H1 (cell line): ENCODE results near the gene TAX1BP3. TPM values are rescaled to one million over a fixed set of nuclear protein-coding genes. Genes with fewer than 3 reads are reported as not detected.

Experiments
- CTCF ChIA-PET: fragments of 300-600 bp; sonication (Branson Sonifier 250); formaldehyde crosslinking; loops from one replicate; lab custom pipeline; 2021; ENCODE audit not compliant: partially characterized antibody; lab: Charles Lee
- POLR2A ChIA-PET: fragments of 300-600 bp; sonication (Branson Sonifier 250); formaldehyde crosslinking; loops from one replicate; lab custom pipeline; 2021; ENCODE audit warnings: inconsistent platforms; ENCODE audit not compliant: partially characterized antibody; lab: Charles Lee
- DNase-seq, 2 experiments: peaks; one replicate each; pipeline versions ENCODE4 v3.0.0 to v3.0.0-alpha.2; 2010 to 2022; ENCODE audit warnings: low spot score in 2 of 2, low read depth in 1 of 2, mixed read lengths in 1 of 2
- FAIRE-seq: peaks from 2 replicates; lab custom pipeline; 2011; peaks lifted over from hg19 to GRCh38; lab: Jason Lieb, UNC
- H2AFZ ChIP-seq: 2 replicates; pipeline ENCODE4 v1.8.1; 2012; ENCODE audit warnings: low read length, inconsistent platforms
- H2AK5ac ChIP-seq: 2 replicates; pipeline ENCODE4 v1.6.1; 2013; ENCODE audit warnings: low read depth, low read length
- H2BK120ac ChIP-seq: replicated peaks from 2 replicates; pipeline ENCODE3; 2013; ENCODE audit warnings: low read depth, low read length, inconsistent platforms
- H2BK12ac ChIP-seq: 2 replicates; pipeline ENCODE4 v1.6.1; 2013; ENCODE audit warnings: low read depth, low read length
- H2BK15ac ChIP-seq: 2 replicates; pipeline ENCODE4 v1.6.1; 2013; ENCODE audit warnings: low read length
- H2BK20ac ChIP-seq: 2 replicates; pipeline ENCODE4 v1.6.1; 2013; ENCODE audit warnings: low read length
- H2BK5ac ChIP-seq: 2 replicates; pipeline ENCODE4 v1.6.1; 2013; ENCODE audit warnings: low read depth, low read length
- H3K14ac ChIP-seq: 2 replicates; pipeline ENCODE4 v1.6.1; 2013; ENCODE audit warnings: inconsistent platforms; ENCODE audit not compliant: insufficient read length
- H3K18ac ChIP-seq: 2 replicates; pipeline ENCODE4 v1.6.1; 2013; ENCODE audit warnings: low read length; ENCODE audit errors: extremely low read depth
- H3K23ac ChIP-seq: 2 replicates; pipeline ENCODE4 v1.6.1; 2013; ENCODE audit warnings: inconsistent platforms; ENCODE audit not compliant: insufficient read length
- H3K23me2 ChIP-seq: 2 replicates; pipeline ENCODE4 v1.6.1; 2013; ENCODE audit warnings: low read depth, low read length
- H3K27ac ChIP-seq: 2 replicates; pipeline ENCODE4 v1.6.1; 2011; ENCODE audit warnings: low read depth, low read length, inconsistent platforms
- H3K27me3 ChIP-seq, 4 experiments: replicated peaks in 1 of 4; 1 replicate in 1 of 4; 2 replicates in 3 of 4; pipeline versions ENCODE4 v1.6.1 to v1.8.1; 2011 to 2013; ENCODE audit warnings: low read length in 3 of 4, mild to moderate bottlenecking in 3 of 4, inconsistent platforms in 2 of 4, mixed read lengths in 2 of 4, moderate library complexity in 1 of 4; ENCODE audit not compliant: control insufficient read depth in 3 of 4, insufficient read depth in 3 of 4; ENCODE audit errors: extremely low read depth in 1 of 4
- H3K36me3 ChIP-seq, 4 experiments: 2 replicates each; pipeline versions ENCODE4 v1.6.1 to v1.8.1; 2011 to 2013; ENCODE audit warnings: mild to moderate bottlenecking in 4 of 4, low read length in 3 of 4, moderate library complexity in 2 of 4, control low read depth in 1 of 4, inconsistent platforms in 1 of 4; ENCODE audit not compliant: insufficient read depth in 4 of 4, control insufficient read depth in 2 of 4
- H3K4ac ChIP-seq: replicated peaks from 2 replicates; pipeline ENCODE3; 2013; ENCODE audit warnings: low read length, low read depth, mixed read lengths, inconsistent platforms; ENCODE audit not compliant: insufficient read length
- H3K4me1 ChIP-seq, 4 experiments: replicated peaks in 1 of 4; 1 replicate in 1 of 4; 2 replicates in 3 of 4; pipeline versions ENCODE4 v1.6.1 to v1.8.1; 2011 to 2013; ENCODE audit warnings: low read length in 3 of 4, inconsistent platforms in 2 of 4, mixed read lengths in 1 of 4; ENCODE audit not compliant: insufficient read depth in 4 of 4, control insufficient read depth in 3 of 4
- H3K4me2 ChIP-seq, 2 experiments: 2 replicates each; pipeline versions ENCODE4 v1.6.1 to v1.8.1; 2011 to 2013; ENCODE audit warnings: low read depth in 2 of 2, low read length in 2 of 2, control low read depth in 1 of 2, inconsistent platforms in 1 of 2, mild to moderate bottlenecking in 1 of 2; ENCODE audit not compliant: insufficient read depth in 1 of 2
- H3K4me3 ChIP-seq, 4 experiments: fragments of 200-600, 300-600 bp in 1 of 4; sonication (generic), shearing (Covaris generic), sonication (Bioruptor Twin) in 1 of 4; 2 replicates each; pipeline versions ENCODE4 v1.5.1 to v1.8.1; 2011 to 2016; ENCODE audit warnings: low read length in 4 of 4, low read depth in 3 of 4, control low read depth in 2 of 4, inconsistent platforms in 2 of 4, mild to moderate bottlenecking in 2 of 4, mixed read lengths in 1 of 4, moderate library complexity in 1 of 4; ENCODE audit not compliant: insufficient read depth in 2 of 4; ENCODE audit errors: extremely low read depth in 1 of 4
- H3K56ac ChIP-seq: replicated peaks from 2 replicates; pipeline ENCODE3; 2013; ENCODE audit warnings: low read depth, mild to moderate bottlenecking, mixed read lengths, low read length, inconsistent platforms; ENCODE audit not compliant: insufficient read length
- H3K79me1 ChIP-seq: 2 replicates; pipeline ENCODE4 v1.6.1; 2013; ENCODE audit warnings: low read depth, low read length, control low read depth
- H3K79me2 ChIP-seq, 2 experiments: 2 replicates each; pipeline versions ENCODE4 v1.6.1 to v1.8.1; 2012 to 2013; ENCODE audit warnings: low read length in 2 of 2, mild to moderate bottlenecking in 2 of 2, inconsistent platforms in 1 of 2; ENCODE audit not compliant: insufficient read depth in 2 of 2, control insufficient read depth in 1 of 2
- H3K9ac ChIP-seq, 4 experiments: replicated peaks in 1 of 4; 1 replicate in 1 of 4; 2 replicates in 3 of 4; pipeline versions ENCODE4 v1.6.1 to v1.8.1; 2011 to 2013; ENCODE audit warnings: low read depth in 3 of 4, low read length in 3 of 4, control low read depth in 2 of 4, mild to moderate bottlenecking in 2 of 4, moderate library complexity in 2 of 4, inconsistent platforms in 1 of 4; ENCODE audit errors: extremely low read depth in 1 of 4
- H3K9me3 ChIP-seq, 2 experiments: 2 replicates each; pipeline versions ENCODE4 v1.6.1 to v1.8.1; 2012 to 2013; ENCODE audit warnings: mild to moderate bottlenecking in 2 of 2, moderate library complexity in 2 of 2, control low read depth in 1 of 2, inconsistent platforms in 1 of 2, low read depth in 1 of 2, low read length in 1 of 2, mixed read lengths in 1 of 2; ENCODE audit not compliant: insufficient read depth in 2 of 2
- H4K20me1 ChIP-seq, 2 experiments: replicated peaks in 1 of 2; 2 replicates each; pipeline versions ENCODE3 to v1.8.1; 2011 to 2013; ENCODE audit warnings: inconsistent platforms in 2 of 2, low read length in 2 of 2, mild to moderate bottlenecking in 1 of 2; ENCODE audit not compliant: insufficient read depth in 2 of 2, control insufficient read depth in 1 of 2
- H4K5ac ChIP-seq: 2 replicates; pipeline ENCODE4 v1.6.1; 2013; ENCODE audit warnings: low read length, low read depth, mixed read lengths, inconsistent platforms; ENCODE audit not compliant: insufficient read length
- H4K8ac ChIP-seq: 2 replicates; pipeline ENCODE4 v1.8.0; 2013; ENCODE audit warnings: mild to moderate bottlenecking, moderate library complexity, low read length, inconsistent platforms; ENCODE audit not compliant: insufficient read depth; ENCODE audit errors: extremely low read depth
- H4K91ac ChIP-seq: replicated peaks from 2 replicates; pipeline ENCODE3; 2013; ENCODE audit warnings: low read length, mixed read lengths, inconsistent platforms; ENCODE audit not compliant: insufficient read length
- CBX8 ChIP-seq: fragments of 300-800, 300-1000 bp; sonication (generic); IDR thresholded peaks from 2 replicates; pipeline ENCODE4 v1.7.1; 2016; ENCODE audit warnings: low read depth, low read length, borderline replicate concordance
- FOSL1 ChIP-seq: IDR thresholded peaks from 2 replicates; pipeline ENCODE4 v1.6.1; 2011; ENCODE audit warnings: mild to moderate bottlenecking, low read depth, low read length, moderate library complexity; ENCODE audit not compliant: insufficient read depth
- HDAC2 ChIP-seq, 2 experiments: fragments of 300-600 bp in 1 of 2; sonication (generic) in 1 of 2; IDR thresholded peaks; 2 replicates each; pipeline ENCODE4 v1.6.1; 2011 to 2012; ENCODE audit warnings: low read depth in 2 of 2, low read length in 2 of 2, mild to moderate bottlenecking in 2 of 2, moderate library complexity in 2 of 2, borderline replicate concordance in 1 of 2, inconsistent platforms in 1 of 2
- KDM4A ChIP-seq: IDR thresholded peaks from one replicate; pipeline ENCODE4 v1.7.1; 2012; ENCODE audit warnings: low read depth, mild to moderate bottlenecking, moderate library complexity, low read length, inconsistent platforms; ENCODE audit not compliant: severe bottlenecking
- NRF1 ChIP-seq: IDR thresholded peaks from 2 replicates; pipeline ENCODE4 v1.6.1; 2011; ENCODE audit warnings: mild to moderate bottlenecking, low read depth, low read length, improper control_type of control experiment
- POLR2A ChIP-seq, 2 experiments: IDR thresholded peaks; 1 replicate in 1 of 2; 2 replicates in 1 of 2; pipeline ENCODE4 v1.6.1; 2011; ENCODE audit warnings: low read depth in 2 of 2, low read length in 2 of 2, mild to moderate bottlenecking in 2 of 2; ENCODE audit errors: control extremely low read depth in 1 of 2
- POLR2AphosphoS5 ChIP-seq: IDR thresholded peaks from 2 replicates; pipeline ENCODE4 v1.6.1; 2011; ENCODE audit warnings: low read depth, low read length
- POU5F1 ChIP-seq: IDR thresholded peaks from 2 replicates; pipeline ENCODE4 v1.6.1; 2011; ENCODE audit warnings: low read depth, mild to moderate bottlenecking, low read length, moderate library complexity
- RXRA ChIP-seq: IDR thresholded peaks from 2 replicates; pipeline ENCODE4 v1.6.1; 2011; ENCODE audit warnings: low read depth, mild to moderate bottlenecking, low read length, moderate library complexity; ENCODE audit not compliant: insufficient read depth
- TAF7 ChIP-seq: optimal IDR thresholded peaks from 2 replicates; pipeline ENCODE3; 2011; ENCODE audit warnings: low read depth, mild to moderate bottlenecking, inconsistent platforms, low read length, moderate library complexity, borderline replicate concordance
- WGBS, 2 experiments: shearing (Covaris generic) in 1 of 2; methylation state at CpG; one replicate each; pipeline versions ENCODE4 v1.1.6 to v1.1.7; 2013 to 2015; ENCODE audit warnings: low lambda C conversion rate in 2 of 2, mixed read lengths in 2 of 2, inconsistent platforms in 1 of 2, low coverage in 1 of 2, missing lambda C conversion rate in 1 of 2; ENCODE audit not compliant: insufficient replicate concordance in 2 of 2, insufficient coverage in 1 of 2, insufficient read length in 1 of 2; ENCODE audit errors: extremely low coverage in 1 of 2, missing lambda C conversion rate in 1 of 2; 5-methylcytosine and 5-hydroxymethylcytosine counted together
- polyA plus RNA-seq, 7 experiments: library from polyadenylated mRNA; depleted of rRNA in 3 of 7; stranded (reverse) in 5 of 7; unstranded in 2 of 7; fragments of >200 nt in 5 of 7; fragments of 200-250 nt in 2 of 7; gene quantifications; 1 replicate in 5 of 7; 2 replicates in 1 of 7; 4 replicates in 1 of 7; pipeline versions ENCODE4 v1.2.1 to v1.2.3, GENCODE V29; 2011 to 2013; ENCODE audit warnings: missing spikeins in 2 of 7, mixed read lengths in 2 of 7
- total RNA-seq: library from RNA; stranded (reverse); fragmentation: NEBNext Ultra II Directional; extraction: Animal tissue kit (Norgen Biotek cat#: 25700); gene quantifications from 2 replicates; pipeline ENCODE4 v1.2.1, GENCODE V29; 2021
- TF ChIP-seq, protein P1 (sequence below): IDR thresholded peaks from 2 replicates; pipeline ENCODE4 v1.6.1; 2011; ENCODE audit warnings: low read length, improper control_type of control experiment
- TF ChIP-seq, protein P2 (sequence below): IDR thresholded peaks from 2 replicates; pipeline ENCODE4 v1.6.1; 2012; ENCODE audit warnings: inconsistent platforms

Gene TAX1BP3
- total and polyA plus RNA-seq, 2 of the 8 experiments (the other 6 are each of a cell fraction or from before 2014, with no cell fraction given), result 65.3 to 81.8 TPM

DNA sequence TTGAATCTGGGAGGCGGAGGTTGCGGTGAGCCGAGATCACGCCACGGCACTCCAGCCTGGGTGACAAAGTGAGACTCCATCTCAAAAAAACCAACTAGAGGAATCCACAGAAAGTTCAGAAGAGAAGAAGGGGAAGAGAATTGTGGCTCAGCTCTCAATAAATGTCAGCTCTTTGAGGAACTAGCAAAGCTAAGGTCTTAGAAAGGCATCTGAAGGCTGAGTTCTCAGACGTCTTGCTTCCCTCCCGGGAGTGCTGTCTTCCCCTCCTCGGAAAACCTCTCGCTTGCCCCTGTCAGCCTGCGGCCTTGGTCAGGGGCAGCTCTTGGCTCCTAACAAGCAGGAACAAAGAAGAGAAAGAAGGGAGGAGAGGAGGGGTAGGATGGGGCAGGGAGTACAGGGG is 37.6 kb downstream of the TAX1BP3 start:
- H2BK5ac ChIP-seq, result no peak overlapping the region
- no peak overlapping the region for H3K23ac ChIP-seq
- no peak overlapping the region for H4K5ac ChIP-seq
- H3K79me2 ChIP-seq, result peaks cover 0 to 20% of the 10 kb centered on the region in 2 experiments; a peak in 2 of 4 replicates
- H3K36me3 ChIP-seq, result peaks cover 2 to 32% (median 9%) of the 10 kb centered on the region in 4 experiments; a peak in 6 of 8 replicates
- H3K27ac ChIP-seq, result no peak overlapping the region
- DNase-seq (no peak), FAIRE-seq (no peak)
- peaks cover 2 to 12% of the 10 kb centered on the region in 2 experiments for H4K20me1 ChIP-seq
- no peak overlapping the region for H2AFZ ChIP-seq
- no peak overlapping the region for H3K4me3 ChIP-seq
- H3K9me3 ChIP-seq, result no peaks in the 10 kb centered on the region
- no peak overlapping the region for H3K9ac ChIP-seq
- no peak overlapping the region for H2BK12ac ChIP-seq
- no peak overlapping the region for H3K4me2 ChIP-seq
- no peaks in the 10 kb centered on the region; the same call in 1 of the 2 replicates for H3K23me2 ChIP-seq
- WGBS, 2 experiments, result 88% methylated on average over 8 of the region's 10 CpGs; no CpG with 5 or more reads in 1 of the 2 experiments
- no peak overlapping the region; the same call in 1 of the 2 replicates for H4K8ac ChIP-seq
- H3K4ac ChIP-seq, result no peak overlapping the region
- H4K91ac ChIP-seq, result no peak overlapping the region
- no peak overlapping the region for H3K18ac ChIP-seq
- H2AK5ac ChIP-seq, result no peak overlapping the region
- no peak overlapping the region for H3K14ac ChIP-seq
- ChIA-PET CTCF (interaction anchor here (1.0 kb wide), 1 partner anchor 17 kb away, joined by 3 read pairs; no protein-coding TSS in a partner anchor), POLR2A (interaction anchor here (0.7 to 1.8 kb wide), 4 partner anchors 10 to 17 kb away, joined by 3 to 6 read pairs (median 3); no protein-coding TSS in a partner anchor)
- H3K56ac ChIP-seq, result no peak overlapping the region
- peaks cover 6% of the 10 kb centered on the region; the same call in 1 of the 2 replicates for H3K79me1 ChIP-seq
- H2BK15ac ChIP-seq, result no peak overlapping the region
- peaks cover 0 to 3% (median 0%) of the 10 kb centered on the region in 4 experiments; a peak in 1 of 7 replicates for H3K4me1 ChIP-seq
- H3K27me3 ChIP-seq, result no peaks in the 10 kb centered on the region
- no peak overlapping the region for H2BK120ac ChIP-seq
- H2BK20ac ChIP-seq, result no peak overlapping the region
- TF ChIP-seq HDAC2 (IDR thresholded peaks at IDR 0.05; ENCODE audit: borderline replicate concordance in 1 of 2, low read depth in 2 of 2, low read length in 2 of 2), result no peak
- no peak for TF ChIP-seq KDM4A
- TF ChIP-seq TAF7, result no peak
- TF ChIP-seq POLR2A (IDR thresholded peaks at IDR 0.05; ENCODE audit: control extremely low read depth in 1 of 2, low read depth in 2 of 2, low read length in 2 of 2), result no peak
- TF ChIP-seq POLR2AphosphoS5, result no peak
- TF ChIP-seq, protein P1, sequence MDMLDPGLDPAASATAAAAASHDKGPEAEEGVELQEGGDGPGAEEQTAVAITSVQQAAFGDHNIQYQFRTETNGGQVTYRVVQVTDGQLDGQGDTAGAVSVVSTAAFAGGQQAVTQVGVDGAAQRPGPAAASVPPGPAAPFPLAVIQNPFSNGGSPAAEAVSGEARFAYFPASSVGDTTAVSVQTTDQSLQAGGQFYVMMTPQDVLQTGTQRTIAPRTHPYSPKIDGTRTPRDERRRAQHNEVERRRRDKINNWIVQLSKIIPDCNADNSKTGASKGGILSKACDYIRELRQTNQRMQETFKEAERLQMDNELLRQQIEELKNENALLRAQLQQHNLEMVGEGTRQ, result no peak
- TF ChIP-seq CBX8, result no peak
- TF ChIP-seq, protein P2, sequence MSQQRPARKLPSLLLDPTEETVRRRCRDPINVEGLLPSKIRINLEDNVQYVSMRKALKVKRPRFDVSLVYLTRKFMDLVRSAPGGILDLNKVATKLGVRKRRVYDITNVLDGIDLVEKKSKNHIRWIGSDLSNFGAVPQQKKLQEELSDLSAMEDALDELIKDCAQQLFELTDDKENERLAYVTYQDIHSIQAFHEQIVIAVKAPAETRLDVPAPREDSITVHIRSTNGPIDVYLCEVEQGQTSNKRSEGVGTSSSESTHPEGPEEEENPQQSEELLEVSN, result no peak
- TF ChIP-seq NRF1, result no peak
- TF ChIP-seq POU5F1, result no peak
- no peak for TF ChIP-seq RXRA
- TF ChIP-seq FOSL1, result no peak
